Measurements from ENCODE around the gene ATP2A1.

GRCh38 chr16:28927815-28928214 lies 49.5 kb downstream of the ATP2A1 start:
- TF ChIP-seq EZH2 (IDR thresholded peaks at IDR 0.05; ENCODE audit: insufficient read depth, poor library complexity, severe bottlenecking) (no peak), EZH2phosphoT487 (IDR thresholded peaks at IDR 0.05; ENCODE audit: insufficient read depth, low read depth) (no peak)

Measured in GM23248 (cell line).